GM12872 (cell line): ENCODE measurements around the gene GDPD4.

Experiments used
- CTCF ChIP-seq: IDR thresholded peaks from 3 replicates; pipeline ENCODE4 v1.5.1; 2011; ENCODE audit warnings: low read depth, mild to moderate bottlenecking, low read length, moderate library complexity; ENCODE audit not compliant: insufficient read depth

GDPD4 gene

GRCh38 chr11:77175021-77175842, 126.3 kb downstream of the GDPD4 start:
- TF ChIP-seq CTCF: no peak

GRCh38 chr11:77174559-77174958, 126.9 kb downstream of the GDPD4 start:
- TF ChIP-seq CTCF: no peak

DNA sequence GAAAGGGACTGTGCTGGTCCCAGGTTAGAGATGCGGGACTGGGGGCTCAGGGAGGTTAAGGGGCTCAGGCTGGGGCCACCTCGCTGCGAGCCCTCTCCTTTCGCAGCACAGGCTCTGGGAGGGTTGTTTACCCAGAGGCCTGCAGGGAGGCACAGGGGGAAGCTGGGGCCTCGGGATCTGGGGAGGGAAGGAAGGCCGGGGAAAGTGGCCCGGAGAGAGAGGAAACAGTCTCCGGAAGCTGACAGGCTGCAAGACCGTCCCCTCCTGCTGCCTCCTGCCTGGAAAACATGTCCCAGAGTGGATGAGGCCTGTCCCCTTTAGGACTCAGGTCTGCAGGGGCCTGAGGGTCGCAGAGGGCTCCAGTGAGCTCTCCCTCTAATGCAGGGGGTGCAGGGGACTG, 128.0 kb downstream of the GDPD4 start:
- no peak for TF ChIP-seq CTCF

GRCh38 chr11:77172666-77172982, 128.9 kb downstream of the GDPD4 start:
- TF ChIP-seq CTCF: no peak

DNA sequence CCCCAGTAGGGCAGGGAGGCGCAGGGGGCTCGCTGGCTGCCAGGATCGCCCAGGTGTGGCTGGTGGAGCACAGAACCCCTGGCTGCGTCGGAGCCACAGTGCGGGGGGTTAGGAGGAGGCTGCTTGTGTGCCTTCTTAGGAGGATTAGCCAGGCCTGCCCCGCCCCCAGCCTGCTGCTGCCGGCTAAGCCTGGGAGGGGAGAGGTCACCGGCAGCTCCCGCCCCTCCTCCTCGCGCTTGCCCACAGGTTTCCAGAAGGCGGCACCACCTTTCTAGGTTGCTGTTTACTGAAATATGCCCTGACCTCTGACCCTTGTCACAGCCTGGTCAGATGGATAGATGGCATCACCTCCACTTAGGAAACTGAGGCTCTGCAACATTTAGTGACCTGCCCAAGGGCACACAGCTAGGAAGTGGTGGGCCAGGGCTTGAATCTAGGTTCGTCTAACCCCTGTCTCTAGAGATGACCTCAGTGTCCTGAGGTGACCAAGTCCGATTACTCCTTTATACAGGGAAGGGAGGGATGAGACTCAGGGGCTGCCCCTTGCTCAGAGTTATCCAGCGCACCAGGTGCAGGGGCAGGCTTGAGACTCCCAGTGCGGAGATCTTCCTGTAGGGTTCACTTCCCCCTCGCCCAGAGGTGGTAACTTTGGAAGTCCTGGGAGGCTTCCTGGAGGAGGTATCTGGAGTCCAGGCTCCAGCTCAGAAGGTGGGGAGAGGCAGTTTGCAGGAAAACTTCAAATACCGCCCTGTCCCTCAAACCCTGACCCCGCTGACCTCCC, 129.4 kb downstream of the GDPD4 start:
- TF ChIP-seq CTCF: no peak

- TF ChIP-seq CTCF: no peak
Observed at GRCh38 chr11:77171254-77171653, 130.2 kb downstream of the GDPD4 start.

DNA sequence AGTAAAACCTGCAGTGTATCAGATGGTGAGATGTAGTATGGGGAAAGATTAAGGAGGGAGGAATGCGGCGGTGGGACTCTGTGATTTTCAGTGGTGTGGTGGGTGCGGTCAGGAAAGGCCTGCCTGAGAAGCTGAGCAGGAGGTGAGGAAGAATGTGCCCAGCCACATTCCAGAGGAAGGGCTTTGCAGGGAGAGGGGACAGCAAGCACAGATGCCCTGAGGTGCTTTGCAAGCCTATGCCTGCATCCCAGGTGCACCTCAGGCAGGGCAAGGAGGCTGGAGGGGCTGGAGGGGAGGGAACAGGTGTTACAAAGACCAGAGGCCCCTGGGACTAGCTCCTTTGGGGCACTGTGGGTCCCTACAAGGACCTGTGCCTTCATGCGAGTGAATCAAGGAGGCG, 131.4 kb downstream of the GDPD4 start:
- no peak for TF ChIP-seq CTCF
